ENCODE results near the gene KIF16B. TPM values are rescaled to one million over a fixed set of nuclear protein-coding genes. Genes with fewer than 3 reads are reported as not detected.
A peak's percentile ranks its signal among the peaks of the same experiment; 100 is the strongest.

KIF16B gene
- total RNA-seq, 4 donors from 2014 or later, result 19.9 to 40.2 (median 20.5) TPM

- Histone ChIP-seq H3K9me3 (peaks cover 0 to 10% (median 0%) of the 10 kb centered on the region in 4 donors), H3K4me1 (no peaks in the 10 kb centered on the region), H3K27me3 (no peaks in the 10 kb centered on the region), H3K36me3 (no peaks in the 10 kb centered on the region), H3K27ac (no peak overlapping the region), H3K4me3 (no peak overlapping the region)
- TF ChIP-seq POLR2A (IDR thresholded peaks at IDR 0.05) (no peak), CTCF (IDR thresholded peaks at IDR 0.05) (no peak), EP300 (IDR thresholded peaks at IDR 0.05) (no peak)
- 93 to 100% methylated on average over 1 of the region's 1 CpG for WGBS, 2 donors
- no peak for DNase-seq (ENCODE audit: low spot score in 2 of 2)
Measured at GRCh38 chr20:16619953-16620352, 46.7 kb upstream of the KIF16B start.

- 97 to 100% methylated on average over 2 of the region's 2 CpGs for whole genome bisulfite sequencing, 2 donors
- Histone ChIP-seq H3K4me3 (no peak overlapping the region), H3K9me3 (peaks cover 0 to 10% (median 0%) of the 10 kb centered on the region in 4 donors), H3K4me1 (peaks cover 0 to 6% (median 0%) of the 10 kb centered on the region in 4 donors), H3K27me3 (no peaks in the 10 kb centered on the region), H3K36me3 (no peaks in the 10 kb centered on the region), H3K27ac (no peak overlapping the region)
- DNase-seq (ENCODE audit: low spot score in 2 of 2), result no peak
- TF ChIP-seq CTCF (IDR thresholded peaks at IDR 0.05) (no peak), POLR2A (IDR thresholded peaks at IDR 0.05) (no peak), EP300 (IDR thresholded peaks at IDR 0.05) (no peak)
Measured at GRCh38 chr20:16617056-16617455, 43.8 kb upstream of the KIF16B start.

DNA sequence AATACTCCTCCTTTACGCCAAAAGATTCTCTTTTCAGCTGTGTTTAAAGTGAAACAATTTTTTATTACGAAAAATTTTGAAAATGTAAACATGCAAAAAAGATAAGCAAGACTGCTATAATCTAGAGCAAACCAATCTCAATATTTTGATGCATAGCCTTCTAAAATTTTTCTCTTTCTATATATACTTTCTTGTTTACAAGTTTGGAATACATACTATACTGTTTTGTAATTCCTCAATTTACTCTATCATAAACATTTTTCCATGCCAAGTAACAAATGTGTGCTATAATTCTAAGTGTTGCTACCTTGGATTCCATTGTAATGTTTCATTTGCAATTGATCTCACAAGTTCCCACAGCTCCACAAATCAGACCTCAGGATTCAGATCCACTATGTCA is 43.1 kb upstream of the KIF16B start:
- Histone ChIP-seq H3K27me3 (no peaks in the 10 kb centered on the region), H3K36me3 (no peaks in the 10 kb centered on the region), H3K9me3 (peaks cover 0 to 10% (median 0%) of the 10 kb centered on the region in 4 donors), H3K4me3 (no peak overlapping the region), H3K4me1 (peaks cover 0 to 6% (median 0%) of the 10 kb centered on the region in 4 donors), H3K27ac (peak overlapping the region in 3 of 4 donors; percentile 20 to 73 (median 61))
- no peak for DNase-seq (ENCODE audit: low spot score in 2 of 2)
- 90 to 97% methylated on average over 2 of the region's 2 CpGs for WGBS, 2 donors
- TF ChIP-seq EP300 (IDR thresholded peaks at IDR 0.05), result no peak
- TF ChIP-seq POLR2A (IDR thresholded peaks at IDR 0.05), result no peak
- TF ChIP-seq CTCF (IDR thresholded peaks at IDR 0.05), result no peak

DNA sequence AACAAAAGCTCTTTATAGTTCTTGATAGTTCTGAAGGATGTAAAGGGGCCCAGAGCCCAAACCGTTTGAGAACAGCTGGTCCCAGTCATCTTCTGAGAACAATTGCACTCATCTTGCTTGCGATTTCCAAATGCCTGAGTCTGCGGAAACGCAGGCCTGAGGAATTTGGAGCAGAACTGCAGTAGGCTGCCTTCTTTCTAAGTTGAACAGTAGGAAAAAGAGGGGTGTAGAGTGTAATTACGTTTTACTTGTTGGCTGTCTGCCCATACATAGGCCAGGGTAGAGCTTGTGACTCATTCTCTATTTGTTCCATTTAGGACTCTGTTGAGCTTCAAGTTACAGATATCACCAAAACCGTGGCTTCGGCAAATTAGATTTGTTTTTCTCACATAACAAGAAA is 42.0 kb upstream of the KIF16B start:
- H3K27ac ChIP-seq, result peak overlapping the region in 3 of 4 donors; percentile 20 to 73 (median 61)
- DNase-seq (ENCODE audit: low spot score in 2 of 2), result no peak
- H3K9me3 ChIP-seq, result peaks cover 0 to 10% (median 0%) of the 10 kb centered on the region in 4 donors
- H3K36me3 ChIP-seq, result no peaks in the 10 kb centered on the region
- H3K4me1 ChIP-seq, result peaks cover 0 to 6% (median 0%) of the 10 kb centered on the region in 4 donors
- WGBS, 2 donors, result 25 to 27% methylated on average over 7 of the region's 7 CpGs
- TF ChIP-seq CTCF (IDR thresholded peaks at IDR 0.05) (no peak), POLR2A (IDR thresholded peaks at IDR 0.05) (no peak), EP300 (IDR thresholded peaks at IDR 0.05) (peak in 1 of 2 donors; percentile 44)
- H3K4me3 ChIP-seq, result no peak overlapping the region
- H3K27me3 ChIP-seq, result no peaks in the 10 kb centered on the region

DNA sequence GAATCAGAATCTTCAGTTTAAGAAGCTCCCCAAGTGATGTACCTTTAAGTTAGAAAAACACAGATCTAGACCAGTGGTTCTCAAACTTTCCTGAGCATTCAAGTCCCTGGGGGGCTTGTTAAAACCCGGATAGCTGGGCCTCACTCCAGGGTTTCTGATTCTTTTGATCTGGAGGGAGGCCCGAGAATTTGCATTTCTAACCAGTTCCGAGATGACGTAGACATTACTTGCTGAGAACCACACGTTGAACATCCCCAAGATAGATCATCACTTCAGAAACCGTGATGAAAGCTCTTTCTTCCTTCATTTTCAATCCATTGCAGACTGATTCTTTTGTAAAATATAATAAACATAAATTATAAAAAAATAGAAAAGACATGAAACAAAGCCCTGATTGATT is 40.7 kb upstream of the KIF16B start:
- no peak overlapping the region for H3K4me3 ChIP-seq
- DNase-seq (ENCODE audit: low spot score in 2 of 2), result no peak
- TF ChIP-seq EP300 (IDR thresholded peaks at IDR 0.05), result no peak
- TF ChIP-seq POLR2A (IDR thresholded peaks at IDR 0.05), result no peak
- no peak for TF ChIP-seq CTCF (IDR thresholded peaks at IDR 0.05)
- no peaks in the 10 kb centered on the region for H3K27me3 ChIP-seq
- WGBS, 2 donors, result 46 to 47% methylated on average over 6 of the region's 6 CpGs
- peaks cover 0 to 6% (median 3%) of the 10 kb centered on the region in 4 donors for H3K4me1 ChIP-seq
- peaks cover 0 to 10% (median 0%) of the 10 kb centered on the region in 4 donors for H3K9me3 ChIP-seq
- peak overlapping the region in 1 of 4 donors; percentile 5 for H3K27ac ChIP-seq
- no peaks in the 10 kb centered on the region for H3K36me3 ChIP-seq
